GM23338 (cell line): Measurements from ENCODE around the gene BEST1.

Experiments
- CREB1 ChIP-seq: fragments of 250-450 bp; sonication (Bioruptor Pico); IDR thresholded peaks from 2 replicates; pipeline ENCODE4 v1.5.0; 2020; ENCODE audit warnings: low read depth, mild to moderate bottlenecking, moderate library complexity
- EZH2 ChIP-seq: fragments of 200-600 bp; sonication (generic); IDR thresholded peaks from one replicate; pipeline ENCODE4 v1.8.0; 2017; ENCODE audit warnings: antibody characterized with exemption, mild to moderate bottlenecking, low read depth; ENCODE audit not compliant: unreplicated experiment
- EZH2phosphoT487 ChIP-seq: fragments of 200-600 bp; sonication (generic); IDR thresholded peaks from one replicate; pipeline ENCODE4 v1.8.1; 2018; ENCODE audit warnings: antibody characterized with exemption; ENCODE audit not compliant: unreplicated experiment
- JUNB ChIP-seq: IDR thresholded peaks from one replicate; pipeline ENCODE4 v1.6.1; 2016; ENCODE audit warnings: antibody characterized with exemption; ENCODE audit not compliant: unreplicated experiment
- POLR2AphosphoS5 ChIP-seq: IDR thresholded peaks from 2 replicates; pipeline ENCODE4 v1.6.1; 2016; ENCODE audit warnings: antibody characterized with exemption, low read depth
- ZNF114 ChIP-seq: fragments of 250-450 bp; sonication (Bioruptor Pico); IDR thresholded peaks from 2 replicates; pipeline ENCODE4 v1.5.0; 2020; ENCODE audit warnings: mild to moderate bottlenecking, moderate library complexity
- TF ChIP-seq, protein P1 (sequence below), 2 experiments: fragments of 200-600 bp in 1 of 2; sonication (generic) in 1 of 2; conservative IDR thresholded peaks; 2 replicates each; pipeline versions ENCODE4 v1.5.1 to v1.6.1; 2016 to 2017; ENCODE audit warnings: antibody characterized with exemption in 2 of 2, low read depth in 2 of 2, mild to moderate bottlenecking in 2 of 2, moderate library complexity in 1 of 2
- TF ChIP-seq, protein P2 (sequence below): IDR thresholded peaks from 2 replicates; pipeline ENCODE4 v1.6.1; 2016; ENCODE audit warnings: antibody characterized with exemption

DNA sequence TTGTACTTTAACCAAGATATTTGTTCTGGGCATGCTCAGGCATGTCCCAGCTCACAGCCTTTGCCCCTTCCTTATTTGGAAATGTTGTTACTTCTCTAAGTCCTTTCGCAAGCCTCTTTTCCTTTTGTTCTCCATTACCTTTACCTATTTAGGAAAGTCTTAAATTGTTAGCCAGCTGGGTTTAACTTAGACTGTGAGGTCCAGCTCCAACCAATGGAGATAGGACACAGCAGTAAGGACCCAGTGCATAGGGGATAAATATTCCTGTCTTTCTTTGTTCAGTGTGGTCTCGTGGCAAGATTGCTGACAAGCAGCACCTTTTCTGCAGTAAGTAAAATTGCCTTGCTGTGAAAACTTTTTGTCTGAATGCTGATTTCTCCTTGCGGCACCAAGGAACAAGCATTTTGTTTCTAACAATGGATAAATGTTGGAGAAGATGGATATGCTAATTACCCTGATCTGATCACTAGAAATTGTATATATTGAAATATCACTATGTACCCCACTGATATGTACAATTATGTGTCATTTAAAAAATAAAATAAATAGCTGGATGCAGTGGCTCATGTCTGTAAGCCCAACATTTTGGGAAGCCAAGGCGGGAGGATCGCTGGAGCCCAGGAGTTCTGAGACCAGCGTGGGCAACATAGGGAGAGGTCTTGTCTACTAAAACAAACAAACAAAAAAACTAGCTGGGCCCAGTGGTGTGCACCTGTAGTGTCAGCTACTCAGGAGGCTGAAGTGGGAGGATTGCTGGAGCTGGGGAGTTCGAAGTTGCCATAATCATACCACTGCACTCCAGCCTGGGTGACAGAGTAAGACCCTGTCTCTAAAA lies 49.2 kb downstream of the BEST1 start:
- TF ChIP-seq, protein P1, sequence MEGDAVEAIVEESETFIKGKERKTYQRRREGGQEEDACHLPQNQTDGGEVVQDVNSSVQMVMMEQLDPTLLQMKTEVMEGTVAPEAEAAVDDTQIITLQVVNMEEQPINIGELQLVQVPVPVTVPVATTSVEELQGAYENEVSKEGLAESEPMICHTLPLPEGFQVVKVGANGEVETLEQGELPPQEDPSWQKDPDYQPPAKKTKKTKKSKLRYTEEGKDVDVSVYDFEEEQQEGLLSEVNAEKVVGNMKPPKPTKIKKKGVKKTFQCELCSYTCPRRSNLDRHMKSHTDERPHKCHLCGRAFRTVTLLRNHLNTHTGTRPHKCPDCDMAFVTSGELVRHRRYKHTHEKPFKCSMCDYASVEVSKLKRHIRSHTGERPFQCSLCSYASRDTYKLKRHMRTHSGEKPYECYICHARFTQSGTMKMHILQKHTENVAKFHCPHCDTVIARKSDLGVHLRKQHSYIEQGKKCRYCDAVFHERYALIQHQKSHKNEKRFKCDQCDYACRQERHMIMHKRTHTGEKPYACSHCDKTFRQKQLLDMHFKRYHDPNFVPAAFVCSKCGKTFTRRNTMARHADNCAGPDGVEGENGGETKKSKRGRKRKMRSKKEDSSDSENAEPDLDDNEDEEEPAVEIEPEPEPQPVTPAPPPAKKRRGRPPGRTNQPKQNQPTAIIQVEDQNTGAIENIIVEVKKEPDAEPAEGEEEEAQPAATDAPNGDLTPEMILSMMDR (conservative IDR thresholded peaks at IDR 0.05; ENCODE audit: low read depth in 2 of 2), result no peak
- TF ChIP-seq EZH2phosphoT487 (no peak), ZNF114 (CRISPR knock-in tag) (no peak), POLR2AphosphoS5 (no peak), EZH2 (no peak), CREB1 (no peak), JUNB (no peak)
- TF ChIP-seq, protein P2, sequence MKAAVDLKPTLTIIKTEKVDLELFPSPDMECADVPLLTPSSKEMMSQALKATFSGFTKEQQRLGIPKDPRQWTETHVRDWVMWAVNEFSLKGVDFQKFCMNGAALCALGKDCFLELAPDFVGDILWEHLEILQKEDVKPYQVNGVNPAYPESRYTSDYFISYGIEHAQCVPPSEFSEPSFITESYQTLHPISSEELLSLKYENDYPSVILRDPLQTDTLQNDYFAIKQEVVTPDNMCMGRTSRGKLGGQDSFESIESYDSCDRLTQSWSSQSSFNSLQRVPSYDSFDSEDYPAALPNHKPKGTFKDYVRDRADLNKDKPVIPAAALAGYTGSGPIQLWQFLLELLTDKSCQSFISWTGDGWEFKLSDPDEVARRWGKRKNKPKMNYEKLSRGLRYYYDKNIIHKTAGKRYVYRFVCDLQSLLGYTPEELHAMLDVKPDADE, result no peak
